ENCODE measurements around the gene SRSF10.

Gene SRSF10

GRCh38 chr1:23914921-23915320 lies 65.2 kb downstream of the SRSF10 start:
- no peak for DNase-seq (ENCODE audit: low read depth in 1 of 2, low spot score in 1 of 2)
